SK-N-SH (cell line): Measurements from ENCODE around the gene APPL1. TPM values are rescaled to one million over a fixed set of nuclear protein-coding genes. Genes with fewer than 3 reads are reported as not detected.

Source experiments
- CTCF ChIA-PET: fragments of 300-600, 350-600 bp; formaldehyde crosslinking; extraction: SDS; loops from one replicate; lab custom pipeline; 2021; lab: Yijun Ruan, JAX
- POLR2A ChIA-PET: fragments of 350-600 bp; sonication (Branson Sonifier 250); formaldehyde crosslinking; extraction: SDS; loops from one replicate; lab custom pipeline; 2020; ENCODE audit warnings: antibody characterized with exemption, inconsistent platforms; lab: Yijun Ruan, JAX
- DNase-seq: peaks from one replicate; pipeline ENCODE4 v3.0.0; 2012
- H2AFZ ChIP-seq: fragments of 200-600 bp; sonication (generic); 2 replicates; pipeline ENCODE4 v1.8.1; 2016; ENCODE audit warnings: antibody characterized with exemption, mild to moderate bottlenecking, low read depth
- H3F3A ChIP-seq: fragments of 200-600 bp; sonication (generic); replicated peaks from 2 replicates; pipeline ENCODE3; 2016; ENCODE audit warnings: antibody characterized with exemption, mild to moderate bottlenecking; ENCODE audit not compliant: insufficient read depth
- H3K27ac ChIP-seq, 2 experiments: fragments of 200-500 bp in 1 of 2; fragments of 200-600 bp in 1 of 2; sonication (Bioruptor generic) in 1 of 2; sonication (generic), shearing (Covaris generic) in 1 of 2; 2 replicates each; pipeline versions ENCODE4 v1.5.1 to v1.6.1; 2014 to 2016; ENCODE audit warnings: low read depth in 2 of 2, inconsistent platforms in 1 of 2, low read length in 1 of 2, mild to moderate bottlenecking in 1 of 2, mixed read lengths in 1 of 2
- H3K27me3 ChIP-seq: fragments of 200-600 bp; sonication (generic), shearing (Covaris generic); 2 replicates; pipeline ENCODE4 v1.6.1; 2016; ENCODE audit warnings: mixed run types; ENCODE audit not compliant: insufficient read depth
- H3K36me3 ChIP-seq, 2 experiments: fragments of 200-500 bp in 1 of 2; fragments of 200-600 bp in 1 of 2; sonication (Bioruptor generic) in 1 of 2; sonication (generic) in 1 of 2; replicated peaks in 1 of 2; 2 replicates each; pipeline versions ENCODE3 to v1.5.1; 2014 to 2016; ENCODE audit warnings: low read length in 1 of 2, mild to moderate bottlenecking in 1 of 2; ENCODE audit not compliant: insufficient read depth in 2 of 2, control insufficient read depth in 1 of 2
- H3K4me1 ChIP-seq, 2 experiments: fragments of 200-500 bp in 1 of 2; fragments of 200-600 bp in 1 of 2; sonication (Bioruptor generic) in 1 of 2; sonication (generic), shearing (Covaris generic) in 1 of 2; 2 replicates each; pipeline versions ENCODE4 v1.5.1 to v1.6.1; 2014 to 2016; ENCODE audit warnings: low read depth in 1 of 2, low read length in 1 of 2, mixed run types in 1 of 2; ENCODE audit not compliant: insufficient read depth in 2 of 2, control insufficient read depth in 1 of 2
- H3K4me2 ChIP-seq: fragments of 200-600 bp; sonication (generic), shearing (Covaris generic); 2 replicates; pipeline ENCODE4 v1.6.1; 2017; ENCODE audit warnings: mixed run types
- H3K4me3 ChIP-seq, 2 experiments: fragments of 200-500 bp in 1 of 2; fragments of 200-600 bp in 1 of 2; sonication (Bioruptor generic) in 1 of 2; sonication (generic), shearing (Covaris generic) in 1 of 2; 2 replicates each; pipeline versions ENCODE4 v1.5.1 to v1.8.1; 2014 to 2016; ENCODE audit warnings: low read depth in 2 of 2, inconsistent platforms in 1 of 2, low read length in 1 of 2, mild to moderate bottlenecking in 1 of 2, mixed read lengths in 1 of 2, moderate library complexity in 1 of 2
- H3K79me2 ChIP-seq: fragments of 200-600 bp; sonication (generic); 2 replicates; pipeline ENCODE4 v1.8.1; 2017; ENCODE audit warnings: mild to moderate bottlenecking; ENCODE audit not compliant: insufficient read depth
- H3K9ac ChIP-seq: fragments of 200-600 bp; sonication (generic); 2 replicates; pipeline ENCODE4 v1.6.1; 2017; ENCODE audit warnings: mixed run types
- H3K9me2 ChIP-seq: fragments of 200-600 bp; sonication (generic); 2 replicates; pipeline ENCODE4 v1.6.1; 2017; ENCODE audit warnings: mixed run types
- H3K9me3 ChIP-seq: fragments of 200-600 bp; sonication (generic); 2 replicates; pipeline ENCODE4 v1.6.1; 2017; ENCODE audit warnings: mixed run types, mild to moderate bottlenecking, moderate library complexity
- H4K20me1 ChIP-seq: fragments of 200-600 bp; sonication (generic); 2 replicates; pipeline ENCODE4 v1.6.1; 2017; ENCODE audit warnings: mild to moderate bottlenecking, mixed run types; ENCODE audit not compliant: insufficient read depth
- CHD2 ChIP-seq: fragments of 150-350 bp; IDR thresholded peaks from 2 replicates; pipeline ENCODE4 v1.6.1; 2018; ENCODE audit warnings: low read length; ENCODE audit not compliant: partially characterized antibody
- EZH2phosphoT487 ChIP-seq: fragments of 200-600 bp; sonication (generic); IDR thresholded peaks from 2 replicates; pipeline ENCODE4 v1.6.1; 2017; ENCODE audit warnings: low read depth, mixed run types, mild to moderate bottlenecking, antibody characterized with exemption, moderate library complexity, borderline replicate concordance
- FOSL2 ChIP-seq: IDR thresholded peaks from 2 replicates; pipeline ENCODE4 v1.4.0; 2012; ENCODE audit warnings: low read depth, mild to moderate bottlenecking, moderate library complexity, borderline replicate concordance
- FOXM1 ChIP-seq: IDR thresholded peaks from 2 replicates; pipeline ENCODE4 v1.4.0; 2012; ENCODE audit warnings: low read depth, mild to moderate bottlenecking
- JUND ChIP-seq: IDR thresholded peaks from 2 replicates; pipeline ENCODE4 v1.4.0; 2012
- MXI1 ChIP-seq: IDR thresholded peaks from 2 replicates; pipeline ENCODE4 v1.6.1; 2012; ENCODE audit warnings: mild to moderate bottlenecking, low read depth, low read length, improper control_type of control experiment
- NRF1 ChIP-seq: IDR thresholded peaks from 2 replicates; pipeline ENCODE4 v1.6.1; 2012; ENCODE audit warnings: low read depth, mild to moderate bottlenecking, low read length
- PBX3 ChIP-seq: IDR thresholded peaks from 2 replicates; pipeline ENCODE4; 2012
- RCOR1 ChIP-seq: fragments of 150-350 bp; IDR thresholded peaks from 2 replicates; pipeline ENCODE4 v1.6.1; 2017; ENCODE audit warnings: antibody characterized with exemption, low read length
- RFX5 ChIP-seq: IDR thresholded peaks from 2 replicates; pipeline ENCODE4 v1.6.1; 2012; ENCODE audit warnings: mild to moderate bottlenecking, improper control_type of control experiment, low read length
- RXRA ChIP-seq: IDR thresholded peaks from 2 replicates; pipeline ENCODE4 v1.4.0; 2012; ENCODE audit warnings: low read depth, mild to moderate bottlenecking, borderline replicate concordance
- SIN3A ChIP-seq: IDR thresholded peaks from 2 replicates; pipeline ENCODE4 v1.6.1; 2012; ENCODE audit warnings: low read depth, mild to moderate bottlenecking, low read length, moderate library complexity, borderline replicate concordance
- TAF1 ChIP-seq: IDR thresholded peaks from 2 replicates; pipeline ENCODE4 v1.6.1; 2012; ENCODE audit warnings: low read depth, mild to moderate bottlenecking, low read length, moderate library complexity, borderline replicate concordance
- TEAD4 ChIP-seq: IDR thresholded peaks from 2 replicates; pipeline ENCODE4 v1.4.0; 2012; ENCODE audit warnings: mild to moderate bottlenecking, borderline replicate concordance; ENCODE audit not compliant: insufficient read depth
- USF1 ChIP-seq: IDR thresholded peaks from 2 replicates; pipeline ENCODE4 v1.4.0; 2012; ENCODE audit warnings: low read depth, borderline replicate concordance
- YY1 ChIP-seq: IDR thresholded peaks from 2 replicates; pipeline ENCODE4 v1.4.0; 2012; ENCODE audit warnings: low read depth, mild to moderate bottlenecking
- WGBS: methylation state at CpG from one replicate; pipeline ENCODE4 v1.1.6; 2017; ENCODE audit warnings: low lambda C conversion rate; 5-methylcytosine and 5-hydroxymethylcytosine counted together
- polyA plus RNA-seq, 3 experiments: library from polyadenylated mRNA; depleted of rRNA; stranded (reverse); fragments of >200 nt; gene quantifications; 2 replicates each; pipeline ENCODE4 v1.2.3, GENCODE V29; 2012

APPL1 gene
- polyA plus RNA-seq, 1 of the 3 experiments (the other 2 are of a cell fraction): 6.9 TPM

- Histone ChIP-seq H3K9me3 (no peaks in the 10 kb centered on the region), H3K4me3 (peak overlapping the region; percentile 82 to 83), H3K27me3 (no peaks in the 10 kb centered on the region), H3K79me2 (peaks cover 54% of the 10 kb centered on the region), H4K20me1 (peaks cover 27% of the 10 kb centered on the region), H3K9me2 (no peaks in the 10 kb centered on the region)
- POLR2A ChIA-PET: interaction anchor here (1.1 to 1.4 kb wide), 5 partner anchors 11 to 328 kb away, joined by 3 to 4 read pairs (median 3); partner anchors contain the start of gene PDE12
- CTCF ChIA-PET: interaction anchor here (0.6 to 3.0 kb wide), 10 partner anchors 32 to 524 kb away, joined by 3 to 16 read pairs (median 4); no protein-coding TSS in a partner anchor
- peak; percentile 59 for DNase-seq
- no peak for TF ChIP-seq RCOR1
- TF ChIP-seq MXI1: peak; percentile 79
- TF ChIP-seq, all 33 proteins: peak for 1
- Histone ChIP-seq H3K4me1 (peaks cover 0 to 12% of the 10 kb centered on the region in 2 experiments; a peak in 2 of 4 replicates), H3K36me3 (no peaks in the 10 kb centered on the region), H3K4me2 (peak overlapping the region; percentile 81), H3F3A (peaks cover 12% of the 10 kb centered on the region), H3K9ac (peak overlapping the region; percentile 73), H2AFZ (peak overlapping the region; percentile 62; the same call in 1 of the 2 replicates), H3K27ac (peak overlapping the region; percentile 47 to 88)
- 0% methylated on average over 30 of the region's 70 CpGs for WGBS
These were observed 612 bp downstream of the APPL1 start for GRCh38 chr3:57227930-57228751.

- peaks cover 72% of the 10 kb centered on the region for H3K79me2 ChIP-seq
- no peak overlapping the region for H3K4me2 ChIP-seq
- H3K9me3 ChIP-seq: no peaks in the 10 kb centered on the region
- no peak overlapping the region for H3K27ac ChIP-seq
- H3K4me1 ChIP-seq: peaks cover 0 to 12% of the 10 kb centered on the region in 2 experiments; a peak in 2 of 4 replicates
- H3K4me3 ChIP-seq: no peak overlapping the region
- peaks cover 11% of the 10 kb centered on the region for H3F3A ChIP-seq
- WGBS: 97% methylated on average over 2 of the region's 2 CpGs
- peaks cover 27% of the 10 kb centered on the region for H4K20me1 ChIP-seq
- no peak for DNase-seq
- ChIA-PET POLR2A (no interaction called here), CTCF (interaction anchor here (0.9 kb wide), 1 partner anchor 51 kb away, joined by 3 read pairs; no protein-coding TSS in a partner anchor)
- H3K27me3 ChIP-seq: no peaks in the 10 kb centered on the region
- H3K9ac ChIP-seq: no peak overlapping the region
- TF ChIP-seq RFX5 (no peak), NRF1 (no peak), RCOR1 (no peak), FOXM1 (no peak), RXRA (no peak), CHD2 (no peak), TEAD4 (no peak), USF1 (no peak), YY1 (no peak), EZH2phosphoT487 (no peak), FOSL2 (no peak), SIN3A (no peak), PBX3 (no peak), JUND (no peak), TAF1 (no peak)
- no peak overlapping the region for H2AFZ ChIP-seq
- H3K36me3 ChIP-seq: peaks cover 0 to 4% of the 10 kb centered on the region in 2 experiments
- no peaks in the 10 kb centered on the region for H3K9me2 ChIP-seq
These were observed 2.5 kb downstream of the APPL1 start for GRCh38 chr3:57230006-57230405.
